CD1c-positive myeloid dendritic cell (primary cell): ENCODE data around the gene ROBO2.

ENCODE experiments used
- DNase-seq: peaks from one replicate; pipeline ENCODE4 v3.0.0-alpha.2; 2016; ENCODE audit errors: extremely low spot score

The ROBO2 gene

GRCh38 chr3:77479021-77479420 lies 439.1 kb downstream of the ROBO2 start:
- no peak for DNase-seq

- DNase-seq = no peak
Measured at GRCh38 chr3:77489216-77489615, 449.3 kb downstream of the ROBO2 start.

- no peak for DNase-seq
Measured at GRCh38 chr3:77491961-77492360, 452.1 kb downstream of the ROBO2 start.

- DNase-seq = no peak
Measured at GRCh38 chr3:77500721-77501120, 460.8 kb downstream of the ROBO2 start.

- DNase-seq = no peak
Measured at GRCh38 chr3:77506384-77506783, 466.5 kb downstream of the ROBO2 start.

- no peak for DNase-seq
Measured at GRCh38 chr3:77513542-77513941, 473.6 kb downstream of the ROBO2 start.

- DNase-seq = no peak
Measured at GRCh38 chr3:77514766-77515165, 474.9 kb downstream of the ROBO2 start.

GRCh38 chr3:77524463-77524862 lies 484.6 kb downstream of the ROBO2 start:
- DNase-seq = no peak

- DNase-seq = no peak
Measured at GRCh38 chr3:77524946-77525682, 485.2 kb downstream of the ROBO2 start.

- no peak for DNase-seq
Measured at GRCh38 chr3:77526573-77527113, 486.7 kb downstream of the ROBO2 start.

- DNase-seq = no peak
Measured at GRCh38 chr3:77529522-77529921, 489.6 kb downstream of the ROBO2 start.

GRCh38 chr3:77530870-77531269 lies 491.0 kb downstream of the ROBO2 start:
- no peak for DNase-seq

- no peak for DNase-seq
Measured at GRCh38 chr3:77535116-77535515, 495.2 kb downstream of the ROBO2 start.

- DNase-seq = no peak
Measured at GRCh38 chr3:77536038-77536775, 496.3 kb downstream of the ROBO2 start.

GRCh38 chr3:77539014-77539413 lies 499.1 kb downstream of the ROBO2 start:
- DNase-seq = no peak

- no peak for DNase-seq
Measured at GRCh38 chr3:77539677-77540076, 499.8 kb downstream of the ROBO2 start.

- DNase-seq = no peak
Measured at GRCh38 chr3:77541203-77541922, 501.5 kb downstream of the ROBO2 start.

- DNase-seq = no peak
Measured at GRCh38 chr3:77546246-77546645, 506.3 kb downstream of the ROBO2 start.

- DNase-seq = no peak
Measured at GRCh38 chr3:77549034-77549433, 509.1 kb downstream of the ROBO2 start.

- no peak for DNase-seq
Measured at GRCh38 chr3:77553240-77553639, 513.3 kb downstream of the ROBO2 start.

- no peak for DNase-seq
Measured at GRCh38 chr3:77562089-77562488, 522.2 kb downstream of the ROBO2 start.

GRCh38 chr3:77563012-77563411 lies 523.1 kb downstream of the ROBO2 start:
- DNase-seq = no peak
